HG03457 (cell line): ENCODE results near the gene SHANK1.

Source experiments
- ATAC-seq: cut with Tn5 transposase; IDR thresholded peaks from one replicate; pipeline ENCODE4 v1.9.1; 2021; ENCODE audit warnings: moderate number of reproducible peaks; ENCODE audit not compliant: unreplicated experiment

Gene SHANK1

DNA sequence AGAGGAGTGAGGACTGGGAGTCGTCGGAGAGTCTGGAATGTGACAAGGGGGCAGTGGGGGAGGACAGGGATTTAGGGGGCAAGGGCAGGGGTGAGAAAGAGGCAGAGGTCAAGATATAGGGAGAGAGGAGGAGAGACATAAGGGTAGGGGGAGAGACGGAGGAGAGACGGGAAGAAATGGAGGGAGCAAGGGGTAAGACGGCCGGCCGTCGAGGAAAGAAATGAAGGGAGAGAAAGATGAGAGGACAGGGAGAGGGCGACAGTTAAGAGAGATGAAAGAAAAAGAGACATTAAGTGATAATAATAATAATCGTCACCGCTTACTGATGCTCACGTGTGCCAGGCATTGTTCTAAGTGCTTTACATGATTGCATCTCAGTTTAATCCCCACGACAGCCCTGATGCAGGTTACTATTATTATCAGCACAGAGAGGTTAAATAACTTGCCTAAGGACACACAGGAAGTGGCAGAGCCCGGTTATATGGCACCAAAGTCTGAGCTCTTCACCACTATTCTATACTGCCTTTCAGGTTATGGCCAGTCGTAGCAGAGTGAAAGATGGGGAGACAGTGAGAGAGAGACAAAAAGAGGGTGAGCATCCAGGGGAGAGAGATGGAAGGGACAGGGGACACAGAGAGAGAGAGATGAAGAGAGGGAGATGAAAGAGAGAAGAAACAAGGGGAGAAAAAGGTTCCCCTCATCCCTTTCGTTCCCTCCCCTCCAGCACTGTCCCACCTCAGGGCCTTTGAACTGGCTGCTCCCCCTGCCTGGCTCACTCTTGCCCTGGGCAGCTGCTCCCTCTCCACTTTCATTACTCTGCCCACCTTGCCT lies 56.7 kb downstream of the SHANK1 start:
- no peak for ATAC-seq

DNA sequence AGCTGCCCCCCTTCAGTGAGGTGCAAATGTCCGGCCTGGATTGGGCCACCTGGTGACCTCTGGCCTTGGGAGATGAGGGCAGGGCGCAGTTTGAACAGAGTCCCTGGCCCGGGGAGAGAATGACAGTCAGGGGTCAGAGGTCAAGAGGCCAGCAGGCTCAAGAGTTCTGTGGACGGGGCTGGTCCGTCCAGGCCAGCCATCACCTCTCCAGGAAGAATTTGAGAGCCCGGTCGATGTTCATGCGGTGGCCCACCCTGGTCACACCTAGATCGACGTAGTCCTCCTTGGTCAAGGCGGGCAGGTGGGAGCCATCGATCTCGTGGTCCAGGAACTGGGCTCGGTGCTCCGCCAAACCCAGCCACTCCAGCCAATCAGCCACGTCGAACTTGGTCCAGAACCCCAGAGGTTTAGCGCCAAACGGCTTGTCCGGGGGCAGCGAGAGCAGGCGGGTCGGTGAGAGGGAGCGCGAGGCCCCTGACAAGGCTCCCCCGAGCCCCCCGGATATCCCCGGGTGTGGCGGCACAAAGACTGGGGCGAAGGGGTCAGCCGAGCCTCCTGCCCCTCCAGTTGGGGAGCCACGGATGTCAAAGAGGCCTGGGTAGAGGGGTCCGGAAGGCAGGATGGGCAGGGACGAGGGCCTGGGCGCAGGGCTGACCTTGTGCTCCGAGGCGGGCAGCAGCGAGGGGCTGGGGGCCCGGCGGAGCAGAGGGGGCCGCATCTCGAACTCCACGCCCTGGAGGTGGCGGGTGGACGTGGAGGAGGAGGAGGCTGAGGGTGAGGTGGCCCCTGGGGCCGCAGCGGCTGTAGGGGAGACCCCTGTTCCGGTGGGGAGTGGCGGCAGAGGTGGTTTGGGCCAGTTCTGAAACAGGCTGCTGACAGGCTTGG lies 57.6 kb downstream of the SHANK1 start:
- no peak for ATAC-seq

DNA sequence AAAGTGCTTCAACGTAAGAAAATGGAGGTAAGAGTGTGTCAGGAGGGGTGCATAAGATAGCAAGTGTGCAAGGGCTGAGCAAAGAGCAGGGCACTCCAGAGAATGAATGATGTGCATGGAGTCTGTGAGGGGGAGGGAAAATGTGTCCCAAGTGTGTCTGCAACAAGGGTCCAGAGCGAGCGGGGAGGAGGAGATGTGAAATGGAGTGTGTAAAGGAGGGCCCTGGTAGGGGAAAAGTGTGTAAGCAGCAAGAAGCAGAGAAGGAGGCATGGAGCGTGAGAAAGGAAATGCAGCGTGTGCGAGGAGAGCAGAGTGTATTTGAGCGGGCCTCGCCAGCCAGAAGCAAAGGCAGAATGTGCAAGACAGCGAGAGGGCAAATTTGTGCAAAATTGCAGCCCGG lies 58.6 kb downstream of the SHANK1 start:
- no peak for ATAC-seq

DNA sequence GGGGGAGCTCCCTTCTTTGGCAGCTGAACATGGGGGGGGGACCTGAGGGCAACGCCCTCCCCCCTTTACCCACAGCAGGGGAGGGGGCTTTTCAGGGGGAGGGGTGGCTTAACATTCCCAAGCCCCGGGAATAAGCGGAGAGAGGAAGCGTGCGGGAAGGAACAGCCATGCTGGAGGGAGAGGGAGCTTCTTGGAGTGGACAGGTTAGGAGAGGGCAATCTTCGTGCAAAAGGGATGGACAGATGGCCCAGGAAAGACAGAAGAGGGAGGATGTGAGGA lies 59.6 kb downstream of the SHANK1 start:
- ATAC-seq: no peak

DNA sequence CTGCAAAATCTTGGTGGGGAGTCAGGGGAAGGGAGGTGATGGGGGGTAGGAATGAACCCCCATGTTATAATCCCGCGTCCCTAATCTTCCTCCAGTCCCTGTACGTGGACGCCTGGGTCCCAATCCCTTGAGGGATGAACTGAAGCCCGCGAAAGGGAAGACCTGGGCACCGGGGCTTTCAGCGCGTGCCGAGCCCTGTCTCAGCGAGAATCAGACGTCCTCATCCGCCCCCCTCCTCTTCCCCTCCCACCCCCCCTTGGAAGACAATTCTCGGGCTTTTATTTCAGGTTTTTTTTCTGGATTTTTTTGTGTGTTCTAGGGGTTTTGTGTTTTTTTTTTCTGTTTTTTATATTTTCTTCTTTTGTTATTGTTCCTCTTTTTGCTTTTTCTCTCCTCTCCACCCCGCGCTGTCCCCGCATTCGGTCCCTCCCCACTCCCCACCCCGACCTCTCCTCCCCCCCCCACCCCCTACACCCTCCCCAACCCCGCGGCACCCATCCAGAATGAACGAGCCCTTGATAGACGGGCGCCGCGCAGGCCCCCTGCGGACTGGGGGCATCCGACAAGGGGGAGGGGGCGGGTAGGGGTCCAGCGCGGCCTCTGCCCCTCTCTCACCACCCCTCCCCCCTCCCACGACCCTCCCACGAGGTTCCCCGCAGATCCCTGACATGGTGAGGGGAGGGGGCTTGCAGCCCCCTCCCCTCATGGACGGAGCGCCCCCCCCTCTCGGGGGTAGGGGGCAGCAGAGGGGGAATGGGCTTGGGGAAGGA lies 60.1 kb downstream of the SHANK1 start:
- ATAC-seq: no peak

DNA sequence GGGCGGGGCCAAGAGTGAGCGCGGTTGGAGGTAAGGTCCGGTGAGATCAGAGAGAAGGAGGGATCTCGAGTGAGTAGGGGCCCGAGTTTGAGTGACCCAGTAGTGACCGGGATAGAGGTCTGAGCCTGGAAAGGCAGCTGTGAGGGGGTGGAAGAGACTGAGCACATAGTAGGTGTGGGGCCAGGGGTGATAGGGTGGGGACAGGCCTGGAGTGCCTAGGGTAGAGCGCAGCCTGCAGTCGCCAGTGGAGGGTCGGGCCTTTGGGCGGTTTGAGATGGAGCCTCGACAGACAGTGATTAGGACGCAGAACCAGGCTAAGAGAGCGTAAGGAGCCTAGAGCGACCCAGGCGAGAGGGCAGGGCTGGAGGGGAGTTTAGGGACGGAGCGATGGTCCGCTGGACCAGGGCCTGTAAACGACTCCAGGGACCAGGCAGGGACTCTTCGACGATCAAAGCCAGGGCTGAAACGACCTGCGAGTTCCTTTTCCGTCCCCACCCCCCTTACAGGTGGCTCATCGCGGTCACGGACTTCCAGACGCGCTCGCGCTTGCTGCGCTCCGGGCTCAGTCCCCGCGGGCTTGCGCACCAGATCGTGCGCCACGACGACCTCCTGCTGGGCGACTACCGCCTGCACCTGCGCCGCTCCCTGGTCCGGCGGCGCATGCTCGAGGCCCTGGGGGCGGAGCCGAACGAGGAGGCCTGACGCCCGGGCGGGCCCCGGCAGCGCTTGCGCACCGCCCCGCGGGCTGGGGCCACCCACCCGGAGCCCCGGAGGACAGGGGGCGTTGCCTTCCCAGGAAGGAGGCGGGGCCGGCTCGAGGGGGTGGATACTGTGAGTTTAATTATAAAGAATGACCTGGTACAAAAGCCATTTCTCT lies 60.9 kb downstream of the SHANK1 start:
- ATAC-seq: no peak

DNA sequence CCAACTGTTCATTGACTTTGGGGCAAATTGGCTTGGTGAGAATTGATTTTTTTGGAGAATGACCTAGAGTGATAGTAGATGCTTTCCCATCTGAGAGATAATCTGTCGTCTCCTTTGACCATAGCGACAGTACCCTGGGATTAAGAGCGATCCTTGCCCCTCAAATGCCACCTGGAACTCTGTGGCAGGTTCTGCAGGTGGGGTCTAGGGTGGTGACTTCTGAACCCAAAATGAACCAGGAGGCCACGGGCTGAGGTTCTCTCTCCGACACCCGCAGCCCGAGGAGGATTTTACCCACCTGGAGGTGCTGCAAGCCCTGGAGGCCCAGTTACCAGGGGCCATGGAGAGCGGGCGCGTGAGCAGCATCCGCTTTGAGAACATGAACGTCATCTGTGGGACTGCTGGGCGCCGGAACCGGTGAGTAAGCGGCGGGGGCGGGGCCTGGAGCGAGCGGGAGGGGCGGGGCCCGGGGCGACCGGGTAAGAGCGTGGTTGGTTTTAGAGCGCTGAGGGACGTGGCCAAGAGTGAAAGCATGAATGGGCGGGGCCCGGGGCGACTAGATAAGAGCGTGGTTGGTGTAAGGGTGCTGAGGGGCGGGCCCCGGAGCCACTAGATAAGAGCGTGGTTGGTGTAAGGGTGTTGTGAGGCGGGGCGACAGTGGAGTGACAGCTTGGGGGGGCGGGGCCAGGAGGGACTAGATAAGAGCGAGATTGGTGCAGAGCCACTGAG lies 61.7 kb downstream of the SHANK1 start:
- ATAC-seq: no peak

DNA sequence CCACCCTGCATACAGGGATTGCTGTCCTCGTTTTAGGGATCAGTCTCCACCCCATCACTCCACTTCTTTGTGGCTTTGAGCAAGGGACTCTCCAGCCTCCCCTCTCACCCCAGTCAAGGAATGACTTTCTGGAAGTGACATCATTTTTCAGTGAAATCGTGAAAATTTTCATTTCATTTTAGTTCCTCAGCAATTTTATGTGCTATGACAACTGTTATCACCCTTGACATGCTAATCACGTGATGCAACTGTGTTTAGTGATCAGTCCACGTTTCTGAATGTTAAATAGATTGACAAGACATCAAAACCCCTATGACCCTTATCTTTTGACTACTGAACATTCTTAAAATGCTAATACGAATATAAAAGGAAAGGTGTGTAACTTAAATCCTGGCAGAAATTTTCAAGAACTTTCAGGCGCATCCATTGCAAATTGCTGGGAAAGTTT lies 62.4 kb downstream of the SHANK1 start:
- ATAC-seq: no peak

DNA sequence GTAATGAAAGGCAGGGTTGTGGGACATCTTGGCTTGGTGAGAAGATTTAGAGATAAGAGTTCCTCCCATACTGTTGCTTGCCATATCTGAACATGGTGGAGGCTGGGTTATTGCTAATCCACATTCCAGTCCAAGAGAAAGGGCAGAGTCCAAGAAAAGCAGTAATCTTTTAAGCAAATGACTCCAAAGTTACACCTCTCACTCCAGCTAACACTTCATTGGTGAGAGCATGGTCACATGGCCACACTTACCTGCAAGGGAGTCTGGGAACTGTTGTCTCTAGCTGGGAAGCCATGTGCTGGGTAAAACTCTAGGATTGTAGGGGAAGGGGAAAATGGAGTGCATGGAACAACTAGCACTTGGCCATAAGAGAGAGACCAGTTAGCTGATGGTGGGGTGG lies 64.7 kb downstream of the SHANK1 start:
- no peak for ATAC-seq

DNA sequence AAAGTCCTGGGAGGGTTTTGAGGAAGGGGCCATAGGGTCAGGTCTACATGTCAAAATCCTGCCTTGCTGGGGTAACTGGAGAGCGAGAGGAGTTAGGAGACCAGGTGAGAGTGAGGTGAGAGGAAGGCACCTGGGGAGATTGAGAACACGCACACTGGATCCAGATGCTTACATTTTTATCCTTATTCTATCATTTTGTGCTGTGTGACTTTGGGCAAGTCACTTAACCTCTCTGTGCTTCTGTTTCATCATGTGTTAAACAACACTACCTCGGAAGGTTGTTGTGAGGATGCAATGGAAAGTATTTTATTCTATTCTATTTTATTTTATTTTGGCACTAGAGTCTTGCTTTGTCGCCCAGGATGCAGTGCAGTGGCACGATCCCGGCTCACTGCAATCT lies 66.9 kb downstream of the SHANK1 start:
- ATAC-seq: no peak

DNA sequence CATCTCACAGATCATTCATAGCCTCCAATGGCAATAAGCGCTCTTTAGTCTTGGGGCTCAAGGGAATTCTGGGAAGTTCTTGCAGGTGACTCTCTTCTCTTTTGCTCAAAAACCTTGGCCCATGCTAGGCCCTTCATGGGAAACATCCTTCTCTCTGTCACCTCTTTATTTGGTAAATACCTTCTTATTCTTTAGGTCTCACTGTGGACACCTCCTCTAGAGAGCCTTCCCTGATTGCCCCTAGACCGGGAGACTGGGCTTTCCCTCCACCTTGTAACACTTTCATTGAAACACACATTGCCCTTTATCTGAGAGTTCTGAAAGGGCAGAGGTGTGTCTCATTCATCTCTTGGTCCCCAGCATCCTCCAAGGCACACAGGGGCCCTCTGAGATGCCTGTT lies 68.4 kb downstream of the SHANK1 start:
- ATAC-seq: no peak

DNA sequence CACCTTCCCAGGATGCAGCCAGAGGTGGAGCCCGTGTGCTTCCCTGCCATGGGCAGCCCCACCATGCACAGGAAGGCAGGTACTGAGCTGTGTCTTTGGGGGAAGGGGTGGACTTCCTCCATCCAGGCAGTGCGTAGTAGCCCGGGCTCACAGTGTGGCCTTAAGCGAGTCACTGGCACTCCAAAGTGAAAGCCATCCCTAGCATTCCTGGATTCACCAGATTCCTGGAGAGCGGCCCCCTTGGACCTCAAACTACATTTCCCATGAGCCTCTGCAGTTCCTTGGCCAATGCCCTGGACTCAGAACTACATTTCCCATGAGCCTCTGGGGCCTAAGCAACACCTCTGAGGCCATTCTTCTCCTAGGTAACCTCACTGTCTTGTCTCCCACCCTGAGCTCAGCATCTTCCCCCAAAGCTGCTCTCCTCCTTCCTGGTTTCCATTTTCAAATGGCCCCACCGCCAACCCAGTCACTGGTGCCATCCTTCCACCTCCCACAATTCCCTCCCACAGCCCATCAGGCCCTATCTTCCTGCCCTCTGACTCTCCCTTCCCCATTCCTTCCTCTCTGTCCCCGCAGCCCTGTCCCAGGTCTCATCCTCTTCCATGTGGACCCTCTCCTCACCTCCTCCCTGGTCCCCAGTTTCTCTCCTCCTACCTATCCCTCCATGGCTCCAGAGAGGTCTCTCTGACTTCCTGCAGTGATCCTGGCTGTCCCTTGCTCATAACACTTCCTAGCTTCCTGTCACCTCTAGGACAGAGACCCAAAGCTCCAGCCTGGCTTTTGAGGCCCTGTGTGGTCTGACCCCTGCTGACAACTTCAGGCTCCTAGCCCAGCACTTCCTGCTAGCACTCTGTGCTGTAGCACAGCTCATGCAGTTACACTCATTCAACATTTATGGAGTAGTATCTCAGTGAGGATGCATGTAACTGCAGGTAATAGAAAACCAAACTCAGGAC lies 69.9 kb downstream of the SHANK1 start, which contains the start of gene C19orf81:
Gene C19orf81, plus strand, starts transcription at position 13 of the 959 bp plus-strand sequence. Its CDS starts 0 bp downstream, at position 13.
- ATAC-seq: no peak

DNA sequence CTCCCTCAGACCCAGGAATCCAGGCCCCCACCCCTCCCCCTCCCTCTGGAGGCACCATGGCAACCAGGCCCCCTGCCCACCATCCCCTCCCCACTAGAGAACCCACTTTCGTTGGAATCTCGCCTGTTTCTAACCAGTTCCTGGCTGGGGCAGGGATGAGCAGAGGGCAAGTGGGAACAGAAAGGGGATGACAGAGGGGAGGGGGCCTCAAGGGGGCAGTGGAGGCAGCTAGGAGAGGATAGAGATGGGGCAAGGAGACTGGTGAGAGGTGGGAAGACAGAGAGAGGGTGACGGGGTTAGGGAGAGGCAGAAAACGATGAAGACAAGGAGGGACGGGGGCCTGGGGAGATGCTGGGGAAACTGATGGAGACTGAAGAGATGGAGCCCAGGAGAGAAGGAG lies 70.9 kb downstream of the SHANK1 start:
- no peak for ATAC-seq

DNA sequence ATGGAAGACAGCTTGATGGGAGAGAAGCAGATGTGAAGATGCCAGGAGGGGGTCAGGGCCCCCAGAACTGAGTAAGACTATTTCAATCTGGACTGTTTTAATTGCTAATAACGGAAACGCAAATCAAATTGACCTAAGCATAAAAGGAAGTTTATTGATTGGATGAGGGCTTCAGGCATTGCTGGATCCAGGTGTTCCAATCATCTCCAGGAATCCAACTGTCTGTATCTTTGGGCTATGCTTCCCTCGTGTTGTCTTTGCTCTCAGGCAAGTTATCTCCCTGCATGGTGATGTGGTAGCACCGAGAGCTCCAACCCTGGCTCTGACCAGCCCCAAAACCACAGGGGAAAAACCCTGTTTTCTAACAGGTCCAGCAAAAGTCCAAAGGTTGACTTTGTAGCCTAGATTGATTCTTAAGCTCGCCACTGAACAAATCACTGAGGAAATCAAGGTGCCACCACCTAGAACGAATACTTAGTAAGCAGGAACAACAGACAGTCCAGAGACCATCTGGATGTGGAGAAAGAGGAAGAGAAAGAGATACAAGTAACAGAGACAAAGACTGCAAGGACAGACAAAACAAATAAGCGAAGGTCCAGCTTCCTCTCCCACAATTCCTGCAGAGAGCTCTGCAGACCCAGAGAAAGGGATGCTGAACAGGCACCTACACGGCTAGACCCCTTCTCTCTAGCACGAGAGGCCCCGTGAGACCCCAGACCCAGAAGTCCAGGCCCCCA lies 71.6 kb downstream of the SHANK1 start:
- ATAC-seq: no peak

DNA sequence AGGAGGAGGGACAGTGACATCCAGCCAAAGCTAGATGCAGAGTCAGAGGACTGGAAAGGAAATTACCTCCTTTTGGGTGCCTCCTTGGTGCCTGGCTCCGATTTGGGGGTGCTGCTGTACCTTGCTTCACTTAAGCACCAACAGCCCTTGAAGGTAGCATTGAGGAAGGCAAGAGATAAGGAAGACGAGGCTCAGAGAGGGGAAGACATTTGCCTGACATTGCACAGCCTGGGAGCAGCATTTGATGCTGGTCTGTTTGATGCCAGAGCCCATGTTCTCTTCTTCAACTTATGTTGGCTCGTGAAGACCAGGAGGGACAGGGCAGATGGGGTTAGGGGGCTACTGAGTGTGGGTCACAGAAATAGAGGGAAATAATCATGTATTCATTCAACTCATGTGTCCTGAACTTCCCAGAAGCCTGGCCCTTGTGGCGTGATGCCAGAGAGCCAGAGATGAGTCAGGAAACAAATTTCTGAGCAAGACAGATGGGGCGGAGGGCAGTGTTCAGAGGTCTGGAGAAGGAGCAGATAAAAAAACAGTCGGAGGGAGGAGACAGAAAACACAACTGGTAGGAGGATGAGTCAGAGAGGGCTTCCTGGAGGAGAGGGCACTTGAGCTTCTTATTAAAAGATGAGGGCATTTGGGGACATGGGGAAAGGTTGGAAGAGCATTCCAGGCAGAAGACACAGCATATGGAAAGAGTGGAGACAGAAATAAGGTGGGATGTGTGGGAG lies 73.4 kb downstream of the SHANK1 start:
- ATAC-seq: no peak

DNA sequence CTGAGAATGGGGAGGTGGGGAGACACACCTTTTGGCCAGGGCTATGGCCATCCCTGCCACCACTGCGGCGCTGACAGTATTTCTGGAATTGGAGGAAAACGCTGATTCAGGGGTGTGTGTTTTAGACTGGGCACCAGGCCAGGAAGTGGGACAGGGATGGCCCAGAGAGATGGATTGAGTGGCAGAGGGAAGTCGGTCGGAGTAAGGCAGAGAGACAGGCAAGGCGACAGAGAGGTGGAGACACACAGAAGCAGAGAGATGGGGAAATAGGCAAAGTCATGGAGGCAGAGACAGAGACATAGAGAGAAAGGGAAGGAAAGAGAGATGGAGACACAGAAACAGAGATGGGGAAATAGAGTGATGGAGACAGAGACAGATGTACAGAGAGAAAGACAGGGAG lies 74.5 kb downstream of the SHANK1 start:
- ATAC-seq: no peak

DNA sequence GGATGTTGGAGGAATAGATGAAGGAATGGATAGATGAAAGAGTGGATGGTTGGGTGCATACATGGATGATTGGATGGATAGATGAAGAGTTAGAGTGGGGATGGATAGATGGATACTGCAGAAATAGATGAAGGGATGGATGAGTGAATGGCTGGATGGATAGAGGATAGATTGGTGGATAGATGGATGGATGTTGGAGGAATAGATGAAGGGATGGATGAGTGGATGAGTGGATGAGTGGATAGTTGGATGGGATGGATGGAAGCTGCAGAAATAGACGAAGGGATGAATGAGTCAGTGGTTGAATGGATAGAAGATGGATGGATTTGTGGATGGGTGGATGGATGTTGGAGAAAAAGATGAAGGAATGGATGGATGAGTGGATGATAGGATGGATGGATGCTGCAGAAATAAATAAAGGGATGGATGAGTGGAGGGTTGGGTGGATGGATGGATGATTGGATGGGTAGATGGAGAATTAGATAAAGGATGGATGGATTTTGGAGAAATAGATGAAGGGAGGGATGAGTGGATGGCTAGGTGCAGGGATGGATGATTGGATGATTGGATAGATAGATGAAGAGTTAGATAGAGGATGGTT lies 75.2 kb downstream of the SHANK1 start:
- ATAC-seq: no peak
